Liver (tissue), 9 donors: Measurements from ENCODE around the gene FBXO10. TPM values are rescaled to one million over a fixed set of nuclear protein-coding genes. Genes with fewer than 3 reads are reported as not detected.

Experiments used
- DNase-seq: peaks from one replicate; pipeline ENCODE4 v3.0.0-alpha.2; 2017; ENCODE audit warnings: low spot score
- H3K27ac ChIP-seq, 2 donors: one replicate each; pipeline ENCODE4 v1.7.0; 2013; ENCODE audit warnings: inconsistent platforms in 2 of 2, low read length in 2 of 2, control low read depth in 1 of 2, low read depth in 1 of 2, mild to moderate bottlenecking in 1 of 2
- H3K27me3 ChIP-seq, 4 donors: one replicate each; pipeline versions ENCODE4 v1.6.1 to v1.7.0; 2013; ENCODE audit warnings: low read length in 3 of 4, inconsistent platforms in 1 of 4, mild to moderate bottlenecking in 1 of 4, moderate library complexity in 1 of 4; ENCODE audit not compliant: control insufficient read depth in 4 of 4, insufficient read depth in 4 of 4
- H3K36me3 ChIP-seq, 4 donors: one replicate each; pipeline versions ENCODE4 v1.6.1 to v1.7.0; 2013; ENCODE audit warnings: low read length in 3 of 4, mild to moderate bottlenecking in 3 of 4, low read depth in 1 of 4, moderate library complexity in 1 of 4; ENCODE audit not compliant: control insufficient read depth in 4 of 4, insufficient read depth in 3 of 4
- H3K4me1 ChIP-seq, 4 donors: one replicate each; pipeline versions ENCODE4 v1.6.1 to v1.7.0; 2013; ENCODE audit warnings: low read length in 3 of 4, mild to moderate bottlenecking in 3 of 4, moderate library complexity in 1 of 4; ENCODE audit not compliant: control insufficient read depth in 4 of 4, insufficient read depth in 4 of 4
- H3K4me3 ChIP-seq, 3 donors: one replicate each; pipeline versions ENCODE4 v1.6.1 to v1.7.0; 2013; ENCODE audit warnings: low read length in 3 of 3, control low read depth in 1 of 3, low read depth in 1 of 3, mild to moderate bottlenecking in 1 of 3
- H3K9ac ChIP-seq, 2 donors: one replicate each; pipeline ENCODE4 v1.7.0; 2013; ENCODE audit warnings: low read length in 2 of 2, mild to moderate bottlenecking in 2 of 2, moderate library complexity in 2 of 2, control low read depth in 1 of 2, low read depth in 1 of 2
- H3K9me3 ChIP-seq, 4 donors: one replicate each; pipeline versions ENCODE4 v1.6.1 to v1.7.0; 2013; ENCODE audit warnings: low read length in 3 of 4; ENCODE audit not compliant: control insufficient read depth in 4 of 4
- ATF3 ChIP-seq: IDR thresholded peaks from 2 replicates; pipeline ENCODE4 v1.6.1; 2016; ENCODE audit warnings: antibody characterized with exemption
- EGR1 ChIP-seq, 2 donors: IDR thresholded peaks; 2 replicates each; pipeline ENCODE4 v1.6.1; 2016 to 2018; ENCODE audit warnings: antibody characterized with exemption in 2 of 2, low read depth in 2 of 2
- FOXA1 ChIP-seq: IDR thresholded peaks from 2 replicates; pipeline ENCODE4 v1.6.1; 2016; ENCODE audit warnings: antibody characterized with exemption
- FOXA2 ChIP-seq: IDR thresholded peaks from 2 replicates; pipeline ENCODE4 v1.6.1; 2016; ENCODE audit warnings: antibody characterized with exemption
- GABPA ChIP-seq, 2 donors: IDR thresholded peaks in 1 of 2; conservative IDR thresholded peaks in 1 of 2; 2 replicates each; pipeline ENCODE4 v1.6.1; 2016; ENCODE audit warnings: antibody characterized with exemption in 2 of 2, mild to moderate bottlenecking in 1 of 2, moderate library complexity in 1 of 2
- HNF4A ChIP-seq, 2 donors: conservative IDR thresholded peaks; 2 replicates each; pipeline ENCODE4 v1.6.1; 2016; ENCODE audit warnings: antibody characterized with exemption in 2 of 2, mild to moderate bottlenecking in 2 of 2
- HNF4G ChIP-seq: IDR thresholded peaks from 2 replicates; pipeline ENCODE4 v1.6.1; 2016; ENCODE audit warnings: antibody characterized with exemption
- JUND ChIP-seq, 2 donors: IDR thresholded peaks; 2 replicates each; pipeline ENCODE4 v1.6.1; 2016; ENCODE audit warnings: antibody characterized with exemption in 2 of 2
- NR2F2 ChIP-seq: IDR thresholded peaks from 2 replicates; pipeline ENCODE4 v1.6.1; 2016; ENCODE audit warnings: antibody characterized with exemption
- RAD21 ChIP-seq, 2 donors: IDR thresholded peaks; 2 replicates each; pipeline ENCODE4 v1.6.1; 2016; ENCODE audit warnings: antibody characterized with exemption in 2 of 2, mild to moderate bottlenecking in 2 of 2
- REST ChIP-seq: IDR thresholded peaks from 2 replicates; pipeline ENCODE4 v1.6.1; 2016; ENCODE audit warnings: antibody characterized with exemption, mild to moderate bottlenecking
- RXRA ChIP-seq, 2 donors: IDR thresholded peaks; 2 replicates each; pipeline ENCODE4 v1.6.1; 2017 to 2018; ENCODE audit warnings: antibody characterized with exemption in 2 of 2, mild to moderate bottlenecking in 1 of 2
- SP1 ChIP-seq: IDR thresholded peaks from 2 replicates; pipeline ENCODE4 v1.6.1; 2018; ENCODE audit warnings: antibody characterized with exemption, mild to moderate bottlenecking
- TAF1 ChIP-seq: conservative IDR thresholded peaks from 2 replicates; pipeline ENCODE4 v1.6.1; 2016; ENCODE audit warnings: antibody characterized with exemption, mild to moderate bottlenecking
- YY1 ChIP-seq: IDR thresholded peaks from 2 replicates; pipeline ENCODE4 v1.6.1; 2016; ENCODE audit warnings: antibody characterized with exemption, mild to moderate bottlenecking
- ZBTB33 ChIP-seq: IDR thresholded peaks from 2 replicates; pipeline ENCODE4 v1.6.1; 2016; ENCODE audit warnings: antibody characterized with exemption
- WGBS: extraction: QIAGEN DNeasy Blood & Tissue Kit; methylation state at CpG from one replicate; pipeline ENCODE4 v1.1.7; 2013; 5-methylcytosine and 5-hydroxymethylcytosine counted together
- polyA plus RNA-seq, 2 donors: library from polyadenylated mRNA; stranded (reverse) in 1 of 2; unstranded in 1 of 2; fragments of 200-250 nt in 1 of 2; fragments of >200 nt in 1 of 2; fragmentation: Nextera tagmentation in 1 of 2; extraction: Ambion mirVana in 1 of 2; gene quantifications; one replicate each; pipeline versions ENCODE4 v1.2.1 to v1.2.3, GENCODE V29; 2013 to 2015
- total RNA-seq, 2 donors: library from RNA; depleted of rRNA; stranded (reverse); fragments of >200 nt; gene quantifications; one replicate each; pipeline ENCODE4 v1.2.3, GENCODE V29; 2014
- donor health status: healthy.
- donor health status: healthy.
- donor health status: healthy.
- donor health status: healthy.
- donor health status: healthy.

FBXO10 gene
- total and polyA plus RNA-seq, 4 donors, result 1.3 to 5.5 (median 4.1) TPM

- TF ChIP-seq ZBTB33 (no peak), FOXA2 (no peak)
These were observed 11.3 kb downstream of the FBXO10 start (continued) for GRCh38 chr9:37564916-37565315.

- Histone ChIP-seq H3K27ac (no peak overlapping the region), H3K36me3 (no peaks in the 10 kb centered on the region), H3K9ac (no peak overlapping the region), H3K4me3 (no peak overlapping the region), H3K27me3 (no peaks in the 10 kb centered on the region), H3K4me1 (no peaks in the 10 kb centered on the region), H3K9me3 (peaks cover 0 to 4% (median 0%) of the 10 kb centered on the region in 4 donors)
- TF ChIP-seq HNF4G, result no peak
- no peak for TF ChIP-seq SP1
- no peak for TF ChIP-seq FOXA1
- no peak for TF ChIP-seq ATF3
- no peak for TF ChIP-seq REST
- TF ChIP-seq GABPA (IDR thresholded peaks at IDR 0.05 in 1 of 2, conservative IDR thresholded peaks at IDR 0.05 in 1 of 2), result no peak
- no peak for TF ChIP-seq FOXA2
- TF ChIP-seq JUND (IDR thresholded peaks at IDR 0.05), result no peak
- TF ChIP-seq RXRA (IDR thresholded peaks at IDR 0.05), result no peak
- no peak for TF ChIP-seq HNF4A (conservative IDR thresholded peaks at IDR 0.05)
- no peak for TF ChIP-seq RAD21 (IDR thresholded peaks at IDR 0.05)
- no peak for TF ChIP-seq ZBTB33
- TF ChIP-seq EGR1 (IDR thresholded peaks at IDR 0.05; ENCODE audit: low read depth in 2 of 2), result no peak
- TF ChIP-seq TAF1, result no peak
- no peak for TF ChIP-seq NR2F2
- no peak for TF ChIP-seq YY1
- no peak for DNase-seq
- WGBS, result 94% methylated on average over 3 of the region's 3 CpGs
These were observed 12.2 kb downstream of the FBXO10 start for GRCh38 chr9:37563806-37564513.
